ENCODE measurements around the gene METTL25. TPM values are rescaled to one million over a fixed set of nuclear protein-coding genes. Genes with fewer than 3 reads are reported as not detected.

The METTL25 gene
- polyA plus RNA-seq, 1 of the 3 experiments (the other 2 are of a cell fraction): 3.0 TPM

- H3K9me3 ChIP-seq: no peaks in the 10 kb centered on the region
- no peaks in the 10 kb centered on the region for H3K79me2 ChIP-seq (ENCODE audit: insufficient read depth)
- H3F3A ChIP-seq (replicated peaks; ENCODE audit: insufficient read depth): no peaks in the 10 kb centered on the region
- H3K27ac ChIP-seq (ENCODE audit: low read depth in 2 of 2, low read length in 1 of 2): no peak overlapping the region
- H3K36me3 ChIP-seq (replicated peaks in 1 of 2; ENCODE audit: control insufficient read depth in 1 of 2, insufficient read depth in 2 of 2, low read length in 1 of 2): peaks cover 0 to 5% of the 10 kb centered on the region in 2 experiments
- H3K27me3 ChIP-seq (ENCODE audit: insufficient read depth): no peaks in the 10 kb centered on the region
- no peaks in the 10 kb centered on the region for H4K20me1 ChIP-seq (ENCODE audit: insufficient read depth)
- DNase-seq: no peak
- TF ChIP-seq IRF3 (IDR thresholded peaks at IDR 0.05; ENCODE audit: low read depth, low read length) (no peak), ZBTB33 (IDR thresholded peaks at IDR 0.05; ENCODE audit: borderline replicate concordance, low read depth) (no peak), USF1 (IDR thresholded peaks at IDR 0.05; ENCODE audit: borderline replicate concordance, low read depth) (no peak), RXRA (IDR thresholded peaks at IDR 0.05; ENCODE audit: borderline replicate concordance, low read depth) (no peak), FOXM1 (IDR thresholded peaks at IDR 0.05; ENCODE audit: low read depth) (no peak), FOSL2 (IDR thresholded peaks at IDR 0.05; ENCODE audit: borderline replicate concordance, low read depth) (no peak)
- H3K9me2 ChIP-seq: no peaks in the 10 kb centered on the region
- H3K4me3 ChIP-seq (ENCODE audit: low read depth in 2 of 2, low read length in 1 of 2): no peak overlapping the region
- H3K4me1 ChIP-seq (ENCODE audit: control insufficient read depth in 1 of 2, insufficient read depth in 2 of 2, low read depth in 1 of 2, low read length in 1 of 2): no peaks in the 10 kb centered on the region
- H3K9ac ChIP-seq: no peak overlapping the region
- ChIA-PET POLR2A (no interaction called here), CTCF (no interaction called here)
- H3K4me2 ChIP-seq: no peak overlapping the region
- H2AFZ ChIP-seq (ENCODE audit: low read depth): no peak overlapping the region
- 56% methylated on average over 2 of the region's 2 CpGs for WGBS (ENCODE audit: low lambda C conversion rate)
These were observed 42.5 kb downstream of the METTL25 start for GRCh38 chr12:82400819-82401218.

GRCh38 chr12:82406651-82407050 is 48.3 kb downstream of the METTL25 start:
- H3K9me2 ChIP-seq: no peaks in the 10 kb centered on the region
- H3K9ac ChIP-seq: no peak overlapping the region
- H4K20me1 ChIP-seq (ENCODE audit: insufficient read depth): no peaks in the 10 kb centered on the region
- no peaks in the 10 kb centered on the region for H3K9me3 ChIP-seq
- H3K36me3 ChIP-seq (replicated peaks in 1 of 2; ENCODE audit: control insufficient read depth in 1 of 2, insufficient read depth in 2 of 2, low read length in 1 of 2): peaks cover 0 to 5% of the 10 kb centered on the region in 2 experiments
- ChIA-PET CTCF (no interaction called here), POLR2A (no interaction called here)
- no peak overlapping the region for H3K4me2 ChIP-seq
- H2AFZ ChIP-seq (ENCODE audit: low read depth): no peak overlapping the region
- no peak overlapping the region for H3K27ac ChIP-seq (ENCODE audit: low read depth in 2 of 2, low read length in 1 of 2)
- no peaks in the 10 kb centered on the region for H3F3A ChIP-seq (replicated peaks; ENCODE audit: insufficient read depth)
- H3K27me3 ChIP-seq (ENCODE audit: insufficient read depth): no peaks in the 10 kb centered on the region
- H3K4me1 ChIP-seq (ENCODE audit: control insufficient read depth in 1 of 2, insufficient read depth in 2 of 2, low read depth in 1 of 2, low read length in 1 of 2): no peaks in the 10 kb centered on the region
- 96% methylated on average over 1 of the region's 1 CpG for WGBS (ENCODE audit: low lambda C conversion rate)
- DNase-seq: no peak
- no peak overlapping the region for H3K4me3 ChIP-seq (ENCODE audit: low read depth in 2 of 2, low read length in 1 of 2)
- no peaks in the 10 kb centered on the region for H3K79me2 ChIP-seq (ENCODE audit: insufficient read depth)
- no peak for TF ChIP-seq MEF2A (IDR thresholded peaks at IDR 0.05; ENCODE audit: borderline replicate concordance, low read depth)
- TF ChIP-seq TCF12 (IDR thresholded peaks at IDR 0.05): no peak
- TF ChIP-seq YY1 (IDR thresholded peaks at IDR 0.05; ENCODE audit: low read depth): no peak
- no peak for TF ChIP-seq SIN3A (IDR thresholded peaks at IDR 0.05; ENCODE audit: borderline replicate concordance, low read depth, low read length)
- TF ChIP-seq EZH2phosphoT487 (IDR thresholded peaks at IDR 0.05; ENCODE audit: borderline replicate concordance, low read depth): no peak
- TF ChIP-seq RAD21 (IDR thresholded peaks at IDR 0.05; ENCODE audit: low read length): no peak
- TF ChIP-seq FOXJ3 (CRISPR knock-in tag; IDR thresholded peaks at IDR 0.05): no peak
- no peak for TF ChIP-seq ELF1 (IDR thresholded peaks at IDR 0.05)
- TF ChIP-seq GABPA (IDR thresholded peaks at IDR 0.05; ENCODE audit: low read depth): no peak
- no peak for TF ChIP-seq RXRA (IDR thresholded peaks at IDR 0.05; ENCODE audit: borderline replicate concordance, low read depth)
- no peak for TF ChIP-seq POLR2AphosphoS5 (IDR thresholded peaks at IDR 0.05; ENCODE audit: low read depth, low read length)
- TF ChIP-seq USF2 (IDR thresholded peaks at IDR 0.05; ENCODE audit: borderline replicate concordance, low read depth, low read length): no peak
- TF ChIP-seq USF1 (IDR thresholded peaks at IDR 0.05; ENCODE audit: borderline replicate concordance, low read depth): no peak
- no peak for TF ChIP-seq JUND (IDR thresholded peaks at IDR 0.05)
- no peak for TF ChIP-seq MAX (IDR thresholded peaks at IDR 0.05; ENCODE audit: low read depth)
- TF ChIP-seq CTCF (IDR thresholded peaks at IDR 0.05): no peak
- TF ChIP-seq TEAD4 (IDR thresholded peaks at IDR 0.05; ENCODE audit: borderline replicate concordance, insufficient read depth): no peak

Data from SK-N-SH (cell line).